ENCODE data around the gene GPNMB. TPM values are rescaled to one million over a fixed set of nuclear protein-coding genes. Genes with fewer than 3 reads are reported as not detected.

GPNMB gene
- total and polyA plus RNA-seq, 7 experiments from 2014 or later: 0.56 to 30.5 (median 15.4) TPM; not detected in 3

DNA sequence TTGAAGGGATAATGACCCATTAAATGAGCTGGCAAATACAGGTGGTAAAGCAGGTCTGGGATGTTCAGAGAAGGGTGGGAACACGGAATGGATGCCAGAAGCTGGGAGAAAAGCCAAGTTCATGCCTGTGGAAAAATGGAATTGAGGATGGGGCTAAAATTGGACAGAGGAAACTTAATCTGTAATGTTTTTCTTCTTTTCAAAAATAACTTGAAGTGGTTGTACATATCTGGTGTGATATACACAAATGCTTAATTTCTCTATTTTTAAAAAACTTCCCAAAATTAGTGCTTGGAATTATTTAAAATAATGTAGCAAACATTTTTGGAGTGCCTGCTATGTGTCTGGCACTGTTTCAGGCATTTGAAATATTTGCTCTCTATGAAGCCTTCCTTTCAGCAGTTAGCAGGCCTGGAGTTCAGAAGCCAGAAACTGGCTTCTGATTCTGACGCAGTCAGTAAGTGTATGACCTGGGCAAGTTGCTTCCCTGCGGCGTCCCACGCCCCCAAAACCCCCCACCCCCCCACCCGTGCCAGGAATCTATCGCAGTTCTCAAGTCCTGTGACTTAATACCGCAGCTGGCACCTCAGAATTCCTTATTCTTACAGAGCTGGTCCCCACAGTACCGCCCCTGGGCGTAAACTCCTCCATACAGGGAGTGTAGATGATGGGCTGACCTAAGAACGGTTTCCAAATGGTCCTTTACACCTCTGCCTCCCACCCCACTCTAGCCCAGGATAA, 51.7 kb downstream of the GPNMB start:
- POLR2A ChIA-PET: interaction anchor here (0.6 to 2.6 kb wide), 10 partner anchors 8 to 234 kb away, joined by 3 to 21 read pairs (median 8); partner anchors contain the start of gene KLHL7
- CTCF ChIA-PET: interaction anchor here (0.6 to 1.1 kb wide), 2 partner anchors 21 to 238 kb away, joined by 3 to 4 read pairs; no protein-coding TSS in a partner anchor
- H3K36me3 ChIP-seq (ENCODE audit: control insufficient read depth in 2 of 3, insufficient read depth in 3 of 3, low read length in 3 of 3): peaks cover 0 to 19% (median 0%) of the 10 kb centered on the region in 3 experiments
- H3K9me3 Mint-ChIP-seq: peaks cover 0 to 8% (median 0%) of the 10 kb centered on the region in 11 donors
- no peak for ATAC-seq
- H3K4me3 ChIP-seq (ENCODE audit: low read length): peak overlapping the region; percentile 96
- DNase-seq: no peak
- H3K27ac Mint-ChIP-seq: peak overlapping the region; percentile 96 to 100 (median 98)
- peaks cover 14 to 23% of the 10 kb centered on the region in 2 donors for H3K4me1 ChIP-seq (ENCODE audit: control insufficient read depth in 2 of 2, insufficient read depth in 2 of 2, low read length in 2 of 2)
- no peaks in the 10 kb centered on the region for H3K9me3 ChIP-seq (ENCODE audit: control insufficient read depth in 2 of 3, low read length in 3 of 3)
- peak overlapping the region; percentile 90 to 97 (median 94) for H3K4me3 Mint-ChIP-seq
- H3K27me3 ChIP-seq (ENCODE audit: control insufficient read depth in 2 of 2, insufficient read depth in 2 of 2, low read length in 2 of 2): no peaks in the 10 kb centered on the region
- intact Hi-C loops (cut with micrococcal nuclease): loop anchor here (2.0 to 10.0 kb wide), 9 partner anchors 48 to 1884 kb away; partner anchors contain the start of genes TOMM7 (in 2 of the 2), CYCS (in 1 of the 2), HYCC1 (in 1 of the 2) and SP4 (in 1 of the 2)
- peaks cover 0 to 10% (median 0%) of the 10 kb centered on the region in 5 donors for H3K27me3 Mint-ChIP-seq
- H3K4me1 Mint-ChIP-seq: peaks cover 28 to 49% (median 44%) of the 10 kb centered on the region in 7 donors
- peak overlapping the region; percentile 92 for H3K27ac ChIP-seq (ENCODE audit: low read depth, low read length)
- H3K36me3 Mint-ChIP-seq: peaks cover 4 to 26% (median 12%) of the 10 kb centered on the region in 5 donors

DNA sequence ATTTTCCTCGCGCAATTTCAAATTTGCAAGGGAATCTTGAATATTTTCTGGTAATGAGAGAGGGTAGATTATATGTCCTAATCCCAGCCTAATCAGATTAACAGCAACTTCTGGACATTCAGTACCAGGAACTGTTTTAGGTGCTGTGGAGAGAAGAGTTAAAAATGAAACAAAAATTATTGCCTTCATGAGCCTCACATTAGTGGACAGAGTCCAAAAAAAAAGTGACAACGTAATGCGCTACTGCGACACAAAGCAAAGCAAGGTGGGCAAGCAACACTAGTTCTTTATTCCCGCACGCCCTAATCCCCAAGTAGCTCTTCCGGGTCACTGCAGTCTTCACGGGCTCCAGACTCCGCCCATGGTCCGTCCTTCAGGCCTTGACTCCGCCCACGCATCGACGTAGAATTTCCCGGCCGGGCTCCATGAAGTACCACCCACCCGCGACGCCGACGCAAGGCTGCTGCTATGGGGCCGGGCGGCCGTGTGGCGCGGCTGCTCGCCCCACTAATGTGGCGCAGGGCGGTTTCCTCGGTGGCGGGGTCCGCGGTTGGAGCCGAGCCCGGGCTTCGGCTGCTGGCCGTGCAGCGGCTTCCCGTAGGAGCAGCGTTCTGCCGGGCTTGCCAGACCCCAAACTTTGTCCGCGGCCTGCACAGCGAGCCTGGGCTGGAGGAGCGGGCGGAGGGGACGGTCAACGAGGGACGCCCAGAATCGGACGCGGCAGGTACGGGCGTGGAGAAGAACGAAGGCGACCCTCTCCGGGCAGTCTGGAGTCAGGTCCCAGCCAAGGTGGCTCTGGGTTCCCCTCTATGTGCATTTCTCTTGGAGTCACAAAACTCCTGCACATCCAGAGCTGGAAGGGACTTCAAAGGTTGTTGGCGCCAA, 52.6 kb downstream of the GPNMB start, which contains the start of gene MALSU1:
Gene MALSU1 (plus strand): TSS at position 455 of the 885 bp plus-strand sequence. CDS start 14 bp downstream, at position 469.
- H3K4me3 ChIP-seq (ENCODE audit: low read length): peak within 1 kb of the TSS; percentile 96
- Mint-ChIP-seq H3K9me3 (peaks cover 0 to 8% (median 0%) of the 10 kb centered on the region in 11 donors), H3K27ac (peak within 1 kb of the TSS; percentile 96 to 100 (median 98)), H3K27me3 (peaks cover 0 to 10% (median 0%) of the 10 kb centered on the region in 5 donors), H3K4me3 (peak within 1 kb of the TSS; percentile 90 to 97 (median 94)), H3K36me3 (peaks cover 4 to 28% (median 14%) of the 10 kb centered on the region in 5 donors), H3K4me1 (peaks cover 34 to 55% (median 48%) of the 10 kb centered on the region in 7 donors)
- peaks cover 0 to 19% (median 0%) of the 10 kb centered on the region in 3 experiments for H3K36me3 ChIP-seq (ENCODE audit: control insufficient read depth in 2 of 3, insufficient read depth in 3 of 3, low read length in 3 of 3)
- DNase-seq: peak; percentile 90 to 96 (median 94)
- H3K4me1 ChIP-seq (ENCODE audit: control insufficient read depth in 2 of 2, insufficient read depth in 2 of 2, low read length in 2 of 2): peaks cover 14 to 23% of the 10 kb centered on the region in 2 donors
- no peaks in the 10 kb centered on the region for H3K27me3 ChIP-seq (ENCODE audit: control insufficient read depth in 2 of 2, insufficient read depth in 2 of 2, low read length in 2 of 2)
- intact Hi-C loops (cut with micrococcal nuclease): loop anchor here (1.0 to 10.0 kb wide), 23 partner anchors 10 to 1883 kb away; partner anchors contain the start of genes KLHL7 (in 2 of the 2), TOMM7 (in 2 of the 2), CCDC126 (in 1 of the 2) and CYCS (in 1 of the 2)
- peak within 1 kb of the TSS; percentile 92 for H3K27ac ChIP-seq (ENCODE audit: low read depth, low read length)
- H3K9me3 ChIP-seq (ENCODE audit: control insufficient read depth in 2 of 3, low read length in 3 of 3): no peaks in the 10 kb centered on the region
- ATAC-seq: peak; percentile 100
- POLR2A ChIA-PET: interaction anchor here (0.6 to 2.6 kb wide), 17 partner anchors 9 to 246 kb away, joined by 3 to 21 read pairs (median 5); partner anchors contain the start of gene KLHL7
- CTCF ChIA-PET: interaction anchor here (0.6 to 1.1 kb wide), 2 partner anchors 22 to 238 kb away, joined by 3 to 4 read pairs; no protein-coding TSS in a partner anchor

DNA sequence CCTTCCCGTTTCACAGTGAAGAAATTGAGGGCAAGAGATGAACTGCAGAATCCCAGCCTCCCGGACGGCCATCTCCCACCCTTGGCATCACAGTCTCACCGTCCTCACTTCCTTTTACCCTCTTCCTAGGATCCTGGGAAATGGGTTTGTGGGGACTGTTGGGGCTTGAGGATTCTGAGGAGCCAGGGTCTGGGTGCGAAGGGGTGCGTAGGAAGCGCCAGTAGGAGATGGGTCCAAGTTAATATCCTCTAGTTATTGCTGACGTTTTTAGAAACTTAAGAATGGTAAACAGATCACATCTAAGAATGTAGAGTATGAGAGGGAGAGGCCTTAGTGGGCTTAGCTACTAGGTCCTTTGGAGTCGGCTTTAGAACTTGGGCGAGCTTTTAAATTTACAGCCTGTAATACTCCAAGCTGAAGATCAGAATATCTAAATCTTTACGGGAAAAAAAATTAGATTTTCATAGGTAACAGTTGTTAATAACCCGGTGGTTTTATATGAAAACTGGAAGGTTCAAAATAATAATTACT, 53.3 kb downstream of the GPNMB start:
- H3K4me1 ChIP-seq (ENCODE audit: control insufficient read depth in 2 of 2, insufficient read depth in 2 of 2, low read length in 2 of 2): peaks cover 14 to 23% of the 10 kb centered on the region in 2 donors
- H3K4me3 ChIP-seq (ENCODE audit: low read length): peak overlapping the region; percentile 96
- CTCF ChIA-PET: interaction anchor here (0.8 to 2.7 kb wide), 2 partner anchors 16 to 27 kb away, joined by 3 to 13 read pairs; no protein-coding TSS in a partner anchor
- no peak for ATAC-seq
- H3K27ac Mint-ChIP-seq: peak overlapping the region; percentile 96 to 100 (median 98)
- peak overlapping the region; percentile 92 for H3K27ac ChIP-seq (ENCODE audit: low read depth, low read length)
- peak in 1 of 9 donors; percentile 6 for DNase-seq
- intact Hi-C loops (cut with micrococcal nuclease): loop anchor here (1.0 to 10.0 kb wide), 23 partner anchors 11 to 1882 kb away; partner anchors contain the start of genes KLHL7 (in 2 of the 2), TOMM7 (in 2 of the 2), CCDC126 (in 1 of the 2) and CYCS (in 1 of the 2)
- POLR2A ChIA-PET: interaction anchor here (0.7 to 2.6 kb wide), 11 partner anchors 9 to 245 kb away, joined by 3 to 21 read pairs (median 8); partner anchors contain the start of gene KLHL7
- H3K9me3 ChIP-seq (ENCODE audit: control insufficient read depth in 2 of 3, low read length in 3 of 3): no peaks in the 10 kb centered on the region
- peaks cover 41 to 62% (median 55%) of the 10 kb centered on the region in 7 donors for H3K4me1 Mint-ChIP-seq
- peaks cover 0 to 8% (median 0%) of the 10 kb centered on the region in 11 donors for H3K9me3 Mint-ChIP-seq
- H3K27me3 Mint-ChIP-seq: peaks cover 0 to 8% (median 0%) of the 10 kb centered on the region in 5 donors
- peaks cover 0 to 19% (median 0%) of the 10 kb centered on the region in 3 experiments for H3K36me3 ChIP-seq (ENCODE audit: control insufficient read depth in 2 of 3, insufficient read depth in 3 of 3, low read length in 3 of 3)
- peaks cover 4 to 35% (median 21%) of the 10 kb centered on the region in 5 donors for H3K36me3 Mint-ChIP-seq
- H3K4me3 Mint-ChIP-seq: peak overlapping the region; percentile 90 to 97 (median 94)
- H3K27me3 ChIP-seq (ENCODE audit: control insufficient read depth in 2 of 2, insufficient read depth in 2 of 2, low read length in 2 of 2): no peaks in the 10 kb centered on the region

DNA sequence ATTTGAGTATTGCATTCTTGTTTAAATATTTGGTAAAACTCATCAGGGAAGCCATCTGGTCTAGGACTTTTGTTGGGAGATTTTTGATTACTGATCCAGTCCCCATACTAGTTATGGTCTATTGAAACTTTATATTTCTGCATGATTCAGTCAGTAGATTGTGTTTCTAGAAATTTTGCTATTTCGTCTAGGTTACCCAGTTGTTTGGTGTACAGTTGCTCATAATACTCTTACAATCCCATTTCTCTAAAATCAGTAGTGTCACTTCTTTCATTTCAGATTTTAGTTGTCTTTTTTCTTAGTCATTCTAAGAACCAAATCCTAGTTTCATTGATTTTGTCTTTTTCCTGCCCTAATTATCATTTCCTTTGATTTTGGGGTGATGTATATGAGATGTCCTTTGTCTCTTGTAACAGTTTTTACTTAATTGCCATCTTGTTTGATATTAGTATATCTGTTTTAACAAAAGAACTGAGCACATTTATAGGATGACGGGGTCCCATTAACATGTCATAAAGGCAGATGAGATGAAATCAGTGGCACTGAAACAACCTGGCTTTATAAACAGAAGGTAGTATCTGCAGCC, 60.5 kb downstream of the GPNMB start:
- peak overlapping the region in 7 of 9 donors; percentile 6 to 77 (median 52) for H3K27ac Mint-ChIP-seq
- peaks cover 37 to 54% (median 46%) of the 10 kb centered on the region in 7 donors for H3K4me1 Mint-ChIP-seq
- H3K4me3 ChIP-seq (ENCODE audit: low read length): no peak overlapping the region
- no peak overlapping the region for H3K4me3 Mint-ChIP-seq
- no peaks in the 10 kb centered on the region for H3K9me3 ChIP-seq (ENCODE audit: control insufficient read depth in 2 of 3, low read length in 3 of 3)
- DNase-seq: no peak
- ChIA-PET CTCF (no interaction called here), POLR2A (no interaction called here)
- H3K9me3 Mint-ChIP-seq: no peaks in the 10 kb centered on the region
- H3K4me1 ChIP-seq (ENCODE audit: control insufficient read depth in 2 of 2, insufficient read depth in 2 of 2, low read length in 2 of 2): peaks cover 4 to 5% of the 10 kb centered on the region in 2 donors
- H3K36me3 ChIP-seq (ENCODE audit: control insufficient read depth in 2 of 3, insufficient read depth in 3 of 3, low read length in 3 of 3): peaks cover 0 to 44% (median 0%) of the 10 kb centered on the region in 3 experiments
- no peak for ATAC-seq
- H3K36me3 Mint-ChIP-seq: peaks cover 15 to 53% (median 28%) of the 10 kb centered on the region in 5 donors
- intact Hi-C loops (cut with micrococcal nuclease): no loop called here
- H3K27me3 ChIP-seq (ENCODE audit: control insufficient read depth in 2 of 2, insufficient read depth in 2 of 2, low read length in 2 of 2): no peaks in the 10 kb centered on the region
- no peak overlapping the region for H3K27ac ChIP-seq (ENCODE audit: low read depth, low read length)
- no peaks in the 10 kb centered on the region for H3K27me3 Mint-ChIP-seq

- intact Hi-C loops (cut with micrococcal nuclease): no loop called here
- DNase-seq (no peak), ATAC-seq (no peak)
- no peak overlapping the region for H3K27ac ChIP-seq (ENCODE audit: low read depth, low read length)
- ChIA-PET POLR2A (no interaction called here), CTCF (no interaction called here)
- Mint-ChIP-seq H3K4me1 (peaks cover 23 to 42% (median 34%) of the 10 kb centered on the region in 7 donors), H3K27me3 (no peaks in the 10 kb centered on the region), H3K4me3 (no peak overlapping the region), H3K9me3 (no peaks in the 10 kb centered on the region), H3K27ac (no peak overlapping the region), H3K36me3 (peaks cover 11 to 42% (median 18%) of the 10 kb centered on the region in 5 donors)
- H3K27me3 ChIP-seq (ENCODE audit: control insufficient read depth in 2 of 2, insufficient read depth in 2 of 2, low read length in 2 of 2): no peaks in the 10 kb centered on the region
- H3K36me3 ChIP-seq (ENCODE audit: control insufficient read depth in 2 of 3, insufficient read depth in 3 of 3, low read length in 3 of 3): peaks cover 0 to 32% (median 0%) of the 10 kb centered on the region in 3 experiments
- no peak overlapping the region for H3K4me3 ChIP-seq (ENCODE audit: low read length)
- H3K4me1 ChIP-seq (ENCODE audit: control insufficient read depth in 2 of 2, insufficient read depth in 2 of 2, low read length in 2 of 2): no peaks in the 10 kb centered on the region
- no peaks in the 10 kb centered on the region for H3K9me3 ChIP-seq (ENCODE audit: control insufficient read depth in 2 of 3, low read length in 3 of 3)
Observed at GRCh38 chr7:23308754-23309153, 62.2 kb downstream of the GPNMB start.

All from naive thymus-derived CD4-positive, alpha-beta T cell (primary cell).